HepG2 (cell line): ENCODE data around the gene BRD2. TPM values are rescaled to one million over a fixed set of nuclear protein-coding genes. Genes with fewer than 3 reads are reported as not detected.
A peak's percentile ranks its signal among the peaks of the same experiment; 100 is the strongest.

Experiments used
- AGO2 ChIP-seq: fragments of 200-400 bp; formaldehyde crosslinking; optimal IDR thresholded peaks from 2 replicates; pipeline ENCODE3; 2017; ENCODE audit warnings: mild to moderate bottlenecking, low read depth, low read length, moderate library complexity
- ATF7 ChIP-seq, 2 experiments: fragments of 450-650 bp in 1 of 2; sonication (generic) in 1 of 2; formaldehyde crosslinking in 1 of 2; IDR thresholded peaks; 2 replicates each; pipeline versions ENCODE4 v1.4.0 to v1.6.1; 2016 to 2020; ENCODE audit warnings: antibody characterized with exemption in 1 of 2, mild to moderate bottlenecking in 1 of 2, missing genetic modification reagents in 1 of 2
- CAMTA2 ChIP-seq: sonication (generic); formaldehyde crosslinking; IDR thresholded peaks from 2 replicates; pipeline ENCODE4 v1.4.0; 2020; ENCODE audit warnings: mild to moderate bottlenecking, missing genetic modification reagents, borderline replicate concordance
- HNF4G ChIP-seq, 2 experiments: sonication (generic) in 1 of 2; formaldehyde crosslinking in 1 of 2; IDR thresholded peaks; 2 replicates each; pipeline versions ENCODE4 v1.4.0 to v1.6.1; 2011 to 2020; ENCODE audit warnings: borderline replicate concordance in 2 of 2, low read depth in 2 of 2, mild to moderate bottlenecking in 2 of 2, low read length in 1 of 2, missing genetic modification reagents in 1 of 2, moderate library complexity in 1 of 2
- IKZF4 ChIP-seq: sonication (generic); formaldehyde crosslinking; IDR thresholded peaks from 2 replicates; pipeline ENCODE4 v1.5.1; 2020; ENCODE audit warnings: borderline replicate concordance, mild to moderate bottlenecking, low read depth, missing genetic modification reagents; ENCODE audit errors: not compliant biosample characterization
- KAT8 ChIP-seq: IDR thresholded peaks from 2 replicates; pipeline ENCODE4 v1.6.1; 2016; ENCODE audit warnings: missing genetic modification reagents, missing compliant biosample characterization
- NKX3-1 ChIP-seq: sonication (generic); formaldehyde crosslinking; IDR thresholded peaks from 2 replicates; pipeline ENCODE4 v1.5.0; 2020; ENCODE audit warnings: missing genetic modification reagents
- RARA ChIP-seq: IDR thresholded peaks from 2 replicates; pipeline ENCODE4 v1.6.1; 2016; ENCODE audit warnings: missing genetic modification reagents, missing compliant biosample characterization
- TCF12 ChIP-seq, 2 experiments: fragments of 450-650 bp in 1 of 2; sonication (generic) in 1 of 2; formaldehyde crosslinking in 1 of 2; IDR thresholded peaks; 2 replicates each; pipeline versions ENCODE4 v1.6.1 to v1.8.0; 2017 to 2022; ENCODE audit warnings: antibody characterized with exemption in 1 of 2, mild to moderate bottlenecking in 1 of 2, missing genetic modification reagents in 1 of 2, moderate library complexity in 1 of 2
- ZNF207 ChIP-seq: fragments of 450-650 bp; IDR thresholded peaks from 2 replicates; pipeline ENCODE4 v1.6.1; 2016; ENCODE audit warnings: antibody characterized with exemption, borderline replicate concordance
- ZNF230 ChIP-seq: sonication (generic); formaldehyde crosslinking; IDR thresholded peaks from 2 replicates; pipeline ENCODE4 v1.4.0; 2020; ENCODE audit warnings: mild to moderate bottlenecking, missing genetic modification reagents
- ZNF333 ChIP-seq: sonication (generic); formaldehyde crosslinking; IDR thresholded peaks from 2 replicates; pipeline ENCODE4 v1.4.0; 2020; ENCODE audit warnings: mild to moderate bottlenecking, missing genetic modification reagents, borderline replicate concordance
- ZNF343 ChIP-seq: sonication (generic); formaldehyde crosslinking; IDR thresholded peaks from 2 replicates; pipeline ENCODE4 v1.4.0; 2020; ENCODE audit warnings: mild to moderate bottlenecking, missing genetic modification reagents
- ZNF451 ChIP-seq: sonication (generic); formaldehyde crosslinking; IDR thresholded peaks from 2 replicates; pipeline ENCODE4 v1.5.0; 2020; ENCODE audit warnings: mild to moderate bottlenecking, missing genetic modification reagents
- ZNF496 ChIP-seq: sonication (generic); formaldehyde crosslinking; IDR thresholded peaks from 2 replicates; pipeline ENCODE4 v1.8.1; 2023; ENCODE audit warnings: mild to moderate bottlenecking, moderate library complexity, missing genetic modification reagents; ENCODE audit not compliant: insufficient replicate concordance
- ZNF652 ChIP-seq: IDR thresholded peaks from 2 replicates; pipeline ENCODE4 v1.6.1; 2016; ENCODE audit warnings: low read depth, borderline replicate concordance
- polyA plus RNA-seq, 8 experiments: library from polyadenylated mRNA; depleted of rRNA in 3 of 8; stranded (reverse) in 7 of 8; unstranded in 1 of 8; fragments of >200 nt; fragmentation: Illumina TruSeq in 4 of 8; extraction: Trizol in 4 of 8; gene quantifications; 2 replicates each; pipeline versions ENCODE4 v1.2.1 to v1.2.3, GENCODE V29; 2011 to 2016; ENCODE audit warnings: low read depth in 4 of 8, missing spikeins in 1 of 8, mixed read lengths in 1 of 8; ENCODE audit not compliant: insufficient read depth in 1 of 8
- total RNA-seq, 5 experiments: library from RNA; depleted of rRNA; stranded (reverse); fragments of >200 nt; fragmentation: Illumina TruSeq; extraction: Trizol; gene quantifications; 2 replicates each; pipeline ENCODE4 v1.2.3, GENCODE V29; 2016; ENCODE audit warnings: low read depth in 1 of 5
- TF ChIP-seq, protein P1 (sequence below): sonication (generic); formaldehyde crosslinking; IDR thresholded peaks from 2 replicates; pipeline ENCODE4 v1.5.0; 2020; ENCODE audit warnings: mild to moderate bottlenecking, missing genetic modification reagents, borderline replicate concordance
- TF ChIP-seq, protein P2 (sequence below): sonication (generic); formaldehyde crosslinking; IDR thresholded peaks from 2 replicates; pipeline ENCODE4 v1.4.0; 2020; ENCODE audit warnings: low read depth, mild to moderate bottlenecking, missing genetic modification reagents
- TF ChIP-seq, protein P3 (sequence below): sonication (generic); formaldehyde crosslinking; IDR thresholded peaks from 2 replicates; pipeline ENCODE4 v1.8.1; 2023; ENCODE audit warnings: mild to moderate bottlenecking, missing genetic modification reagents, borderline replicate concordance

BRD2 gene
- total and polyA plus RNA-seq, 2 of the 13 experiments (the other 11 are each of a cell fraction or from before 2014, with no cell fraction given): 143 to 202 TPM

DNA sequence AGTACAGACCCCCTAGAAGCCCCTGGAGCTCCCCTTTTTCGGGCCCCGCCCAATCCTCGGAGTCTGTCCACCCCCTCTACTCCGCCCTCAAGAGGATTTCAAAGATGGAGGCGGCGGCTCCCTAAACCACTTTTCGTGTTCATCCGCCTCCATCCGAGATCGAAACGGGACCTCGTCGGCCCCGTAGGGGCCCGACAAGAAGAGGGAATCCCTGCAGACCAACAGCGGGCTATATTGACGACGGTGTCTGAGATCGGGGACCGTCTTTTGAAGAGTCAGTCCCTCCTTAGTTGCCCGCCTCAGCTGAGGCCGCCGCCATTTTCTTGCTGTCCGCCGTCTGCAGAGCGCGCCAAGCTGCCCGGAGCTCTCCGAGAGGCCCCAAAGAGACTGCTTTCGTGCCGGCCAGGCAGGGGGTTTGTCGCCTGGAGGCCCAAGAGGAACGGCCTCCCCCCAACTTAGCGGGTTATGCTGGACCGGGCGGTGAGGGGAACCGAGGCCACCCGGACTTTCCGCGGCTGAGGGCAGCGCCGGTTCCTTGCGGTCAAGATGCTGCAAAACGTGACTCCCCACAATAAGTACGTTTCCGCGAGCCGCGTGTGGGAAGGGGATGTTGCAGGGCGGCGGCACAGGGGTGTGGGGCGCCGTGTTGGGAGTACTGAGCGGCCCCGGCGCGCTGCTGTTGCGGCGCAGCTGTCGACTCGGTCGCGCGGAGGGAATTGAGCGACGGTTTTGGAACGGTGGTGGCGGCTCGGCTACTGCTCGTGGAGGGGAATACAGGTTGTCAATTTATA, 4.2 kb downstream of the BRD2 start (continued):
- TF ChIP-seq, protein P1, sequence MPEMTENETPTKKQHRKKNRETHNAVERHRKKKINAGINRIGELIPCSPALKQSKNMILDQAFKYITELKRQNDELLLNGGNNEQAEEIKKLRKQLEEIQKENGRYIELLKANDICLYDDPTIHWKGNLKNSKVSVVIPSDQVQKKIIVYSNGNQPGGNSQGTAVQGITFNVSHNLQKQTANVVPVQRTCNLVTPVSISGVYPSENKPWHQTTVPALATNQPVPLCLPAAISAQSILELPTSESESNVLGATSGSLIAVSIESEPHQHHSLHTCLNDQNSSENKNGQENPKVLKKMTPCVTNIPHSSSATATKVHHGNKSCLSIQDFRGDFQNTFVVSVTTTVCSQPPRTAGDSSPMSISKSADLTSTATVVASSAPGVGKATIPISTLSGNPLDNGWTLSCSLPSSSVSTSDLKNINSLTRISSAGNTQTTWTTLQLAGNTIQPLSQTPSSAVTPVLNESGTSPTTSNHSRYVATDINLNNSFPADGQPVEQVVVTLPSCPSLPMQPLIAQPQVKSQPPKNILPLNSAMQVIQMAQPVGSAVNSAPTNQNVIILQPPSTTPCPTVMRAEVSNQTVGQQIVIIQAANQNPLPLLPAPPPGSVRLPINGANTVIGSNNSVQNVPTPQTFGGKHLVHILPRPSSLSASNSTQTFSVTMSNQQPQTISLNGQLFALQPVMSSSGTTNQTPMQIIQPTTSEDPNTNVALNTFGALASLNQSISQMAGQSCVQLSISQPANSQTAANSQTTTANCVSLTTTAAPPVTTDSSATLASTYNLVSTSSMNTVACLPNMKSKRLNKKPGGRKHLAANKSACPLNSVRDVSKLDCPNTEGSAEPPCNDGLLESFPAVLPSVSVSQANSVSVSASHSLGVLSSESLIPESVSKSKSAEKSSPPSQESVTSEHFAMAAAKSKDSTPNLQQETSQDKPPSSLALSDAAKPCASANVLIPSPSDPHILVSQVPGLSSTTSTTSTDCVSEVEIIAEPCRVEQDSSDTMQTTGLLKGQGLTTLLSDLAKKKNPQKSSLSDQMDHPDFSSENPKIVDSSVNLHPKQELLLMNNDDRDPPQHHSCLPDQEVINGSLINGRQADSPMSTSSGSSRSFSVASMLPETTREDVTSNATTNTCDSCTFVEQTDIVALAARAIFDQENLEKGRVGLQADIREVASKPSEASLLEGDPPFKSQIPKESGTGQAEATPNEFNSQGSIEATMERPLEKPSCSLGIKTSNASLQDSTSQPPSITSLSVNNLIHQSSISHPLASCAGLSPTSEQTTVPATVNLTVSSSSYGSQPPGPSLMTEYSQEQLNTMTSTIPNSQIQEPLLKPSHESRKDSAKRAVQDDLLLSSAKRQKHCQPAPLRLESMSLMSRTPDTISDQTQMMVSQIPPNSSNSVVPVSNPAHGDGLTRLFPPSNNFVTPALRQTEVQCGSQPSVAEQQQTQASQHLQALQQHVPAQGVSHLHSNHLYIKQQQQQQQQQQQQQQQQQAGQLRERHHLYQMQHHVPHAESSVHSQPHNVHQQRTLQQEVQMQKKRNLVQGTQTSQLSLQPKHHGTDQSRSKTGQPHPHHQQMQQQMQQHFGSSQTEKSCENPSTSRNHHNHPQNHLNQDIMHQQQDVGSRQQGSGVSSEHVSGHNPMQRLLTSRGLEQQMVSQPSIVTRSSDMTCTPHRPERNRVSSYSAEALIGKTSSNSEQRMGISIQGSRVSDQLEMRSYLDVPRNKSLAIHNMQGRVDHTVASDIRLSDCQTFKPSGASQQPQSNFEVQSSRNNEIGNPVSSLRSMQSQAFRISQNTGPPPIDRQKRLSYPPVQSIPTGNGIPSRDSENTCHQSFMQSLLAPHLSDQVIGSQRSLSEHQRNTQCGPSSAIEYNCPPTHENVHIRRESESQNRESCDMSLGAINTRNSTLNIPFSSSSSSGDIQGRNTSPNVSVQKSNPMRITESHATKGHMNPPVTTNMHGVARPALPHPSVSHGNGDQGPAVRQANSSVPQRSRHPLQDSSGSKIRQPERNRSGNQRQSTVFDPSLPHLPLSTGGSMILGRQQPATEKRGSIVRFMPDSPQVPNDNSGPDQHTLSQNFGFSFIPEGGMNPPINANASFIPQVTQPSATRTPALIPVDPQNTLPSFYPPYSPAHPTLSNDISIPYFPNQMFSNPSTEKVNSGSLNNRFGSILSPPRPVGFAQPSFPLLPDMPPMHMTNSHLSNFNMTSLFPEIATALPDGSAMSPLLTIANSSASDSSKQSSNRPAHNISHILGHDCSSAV (CRISPR knock-in tag): no peak; the same call in 1 of the 2 replicates
- peak; percentile 83; the same call in 1 of the 2 replicates for TF ChIP-seq CAMTA2 (CRISPR knock-in tag)
- TF ChIP-seq ZNF496 (CRISPR knock-in tag): no peak
- no peak for TF ChIP-seq TCF12 (IDR thresholded peaks at IDR 0.05)
- no peak for TF ChIP-seq TCF12 (CRISPR knock-in tag; IDR thresholded peaks at IDR 0.05)
- TF ChIP-seq RARA: 0 out of 2 replicates have a peak, but pooled peaks have one; percentile 12
- no peak for TF ChIP-seq ZNF333 (CRISPR knock-in tag)
- no peak for TF ChIP-seq ZNF343
- TF ChIP-seq AGO2: peak; percentile 100
- no peak; the same call in 1 of the 2 replicates for TF ChIP-seq NKX3-1 (CRISPR knock-in tag)
- no peak for TF ChIP-seq IKZF4 (CRISPR knock-in tag)
- no peak for TF ChIP-seq ZNF230 (CRISPR knock-in tag)
- no peak; the same call in 1 of the 2 replicates for TF ChIP-seq HNF4G (IDR thresholded peaks at IDR 0.05; ENCODE audit: borderline replicate concordance, low read depth, low read length)
- no peak for TF ChIP-seq HNF4G (CRISPR knock-in tag; IDR thresholded peaks at IDR 0.05; ENCODE audit: borderline replicate concordance, low read depth)
- TF ChIP-seq ZNF652 (CRISPR knock-in tag): no peak
- no peak for TF ChIP-seq ZNF451 (CRISPR knock-in tag)
- TF ChIP-seq, protein P2, sequence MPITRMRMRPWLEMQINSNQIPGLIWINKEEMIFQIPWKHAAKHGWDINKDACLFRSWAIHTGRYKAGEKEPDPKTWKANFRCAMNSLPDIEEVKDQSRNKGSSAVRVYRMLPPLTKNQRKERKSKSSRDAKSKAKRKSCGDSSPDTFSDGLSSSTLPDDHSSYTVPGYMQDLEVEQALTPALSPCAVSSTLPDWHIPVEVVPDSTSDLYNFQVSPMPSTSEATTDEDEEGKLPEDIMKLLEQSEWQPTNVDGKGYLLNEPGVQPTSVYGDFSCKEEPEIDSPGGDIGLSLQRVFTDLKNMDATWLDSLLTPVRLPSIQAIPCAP (CRISPR knock-in tag): no peak
- TF ChIP-seq ATF7 (IDR thresholded peaks at IDR 0.05): no peak
- TF ChIP-seq ATF7 (CRISPR knock-in tag; IDR thresholded peaks at IDR 0.05): no peak
- no peak for TF ChIP-seq KAT8 (CRISPR knock-in tag)
- TF ChIP-seq, protein P3, sequence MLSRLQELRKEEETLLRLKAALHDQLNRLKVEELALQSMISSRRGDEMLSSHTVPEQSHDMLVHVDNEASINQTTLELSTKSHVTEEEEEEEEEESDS (CRISPR knock-in tag): no peak
- TF ChIP-seq ZNF207: no peak
